Measurements from ENCODE around the gene FUOM. TPM values are rescaled to one million over a fixed set of nuclear protein-coding genes. Genes with fewer than 3 reads are reported as not detected.
A peak's percentile ranks its signal among the peaks of the same experiment; 100 is the strongest.

FUOM gene
- total and polyA plus RNA-seq, 9 of the 15 experiments (the other 6 are each of a cell fraction or from before 2014, with no cell fraction given) = 1.8 to 96.1 (median 27.0) TPM

- in situ Hi-C loops (cut with MboI) = no loop called here
- ATAC-seq = no peak
- DNase-seq (ENCODE audit: extremely low read depth in 1 of 4, low spot score in 3 of 4) = no peak
- H3K9me1 ChIP-seq (ENCODE audit: control insufficient read depth, insufficient read depth, low read length) = no peaks in the 10 kb centered on the region
- no peak overlapping the region; the same call in 2 of the 3 replicates for H3K27ac ChIP-seq (ENCODE audit: extremely low read depth, low read depth, low read length)
- 94% methylated on average over 3 of the region's 12 CpGs for WGBS (ENCODE audit: insufficient coverage, low coverage, missing lambda C conversion rate)
- no peaks in the 10 kb centered on the region for H3K9me3 ChIP-seq (replicated peaks; ENCODE audit: control insufficient read depth, insufficient read depth, low read depth, low read length)
- no peaks in the 10 kb centered on the region for H4K20me1 ChIP-seq (replicated peaks; ENCODE audit: control insufficient read depth, insufficient read depth, low read length)
- peak overlapping the region in 1 of 2 experiments; percentile 74; a peak in 2 of 4 replicates for H3K9ac ChIP-seq (ENCODE audit: insufficient read depth in 1 of 2, low read depth in 2 of 2, low read length in 2 of 2)
- peaks cover 13% of the 10 kb centered on the region; the same call in 1 of the 3 replicates for H3K36me3 ChIP-seq (ENCODE audit: control insufficient read depth, insufficient read depth, low read length)
- POLR2A ChIA-PET = no interaction called here
- H2AFZ ChIP-seq (ENCODE audit: low read depth, low read length) = no peak overlapping the region
- intact Hi-C loops (cut with micrococcal nuclease) = loop anchor here (5.0 to 10.0 kb wide), 2 partner anchors 35 to 67 kb away; partner anchors contain the start of gene FUOM
- no peaks in the 10 kb centered on the region for H3K27me3 ChIP-seq (ENCODE audit: control insufficient read depth in 2 of 2, insufficient read depth in 2 of 2, low read length in 2 of 2)
- H3K4me1 ChIP-seq (replicated peaks in 1 of 2; ENCODE audit: control insufficient read depth in 2 of 2, insufficient read depth in 2 of 2, low read length in 2 of 2) = peaks cover 17 to 66% of the 10 kb centered on the region in 2 experiments
- no peak overlapping the region for H3K4me2 ChIP-seq (ENCODE audit: insufficient read depth, low read length)
- no peak overlapping the region for H3K4me3 ChIP-seq
- FAIRE-seq = no peak
- H3K79me2 ChIP-seq (ENCODE audit: control insufficient read depth, insufficient read depth, low read length) = peaks cover 20% of the 10 kb centered on the region
- no TSS peak for BruUV-seq (replicated peaks)
- CTCF ChIA-PET (ENCODE audit: low intra/inter-chr PET ratio) = no interaction called here
- TF ChIP-seq ZNF518B (CRISPR knock-in tag; IDR thresholded peaks at IDR 0.05) (no peak), ARID3A (IDR thresholded peaks at IDR 0.05; ENCODE audit: borderline replicate concordance, low read depth, low read length) (no peak), ZBTB2 (IDR thresholded peaks at IDR 0.05) (no peak), BCLAF1 (IDR thresholded peaks at IDR 0.05; ENCODE audit: borderline replicate concordance in 1 of 2, control insufficient read depth in 1 of 2, low read depth in 2 of 2, low read length in 1 of 2) (no peak), MYC (IDR thresholded peaks at IDR 0.05; ENCODE audit: low read depth, low read length) (no peak), MYC (CRISPR knock-in tag; IDR thresholded peaks at IDR 0.05; ENCODE audit: borderline replicate concordance, low read depth) (no peak), SMARCE1 (IDR thresholded peaks at IDR 0.05) (no peak), ZNF707 (CRISPR knock-in tag; conservative IDR thresholded peaks at IDR 0.05) (no peak)
These were observed 34.1 kb upstream of the FUOM start for GRCh38 chr10:133391761-133392518.

All from K562 (cell line).